Measurements from ENCODE around the gene PRM1. TPM values are rescaled to one million over a fixed set of nuclear protein-coding genes. Genes with fewer than 3 reads are reported as not detected.

The PRM1 gene
- total RNA-seq, 4 donors from 2014 or later, result not detected

GRCh38 chr16:11245222-11245737, 35.9 kb downstream of the PRM1 start:
- WGBS, 2 donors, result 89 to 92% methylated on average over 5 of the region's 5 CpGs

GRCh38 chr16:11242658-11243057, 38.5 kb downstream of the PRM1 start:
- Histone ChIP-seq H3K36me3 (no peaks in the 10 kb centered on the region), H3K27ac (no peak overlapping the region), H3K27me3 (peaks cover 0 to 42% (median 0%) of the 10 kb centered on the region in 4 donors), H3K4me3 (no peak overlapping the region), H3K4me1 (peaks cover 0 to 2% (median 0%) of the 10 kb centered on the region in 3 donors), H3K9me3 (no peaks in the 10 kb centered on the region)
- DNase-seq, result no peak
- no peak for TF ChIP-seq CTCF (IDR thresholded peaks at IDR 0.05)
- TF ChIP-seq POLR2A (IDR thresholded peaks at IDR 0.05), result no peak
- intact Hi-C loops (cut with DNase I), result no loop called here
- 87 to 89% methylated on average over 12 of the region's 12 CpGs for WGBS, 2 donors

More at GRCh38 chr16:11245222-11245737, 35.9 kb downstream of the PRM1 start:
- Histone ChIP-seq H3K36me3 (no peaks in the 10 kb centered on the region), H3K9me3 (no peaks in the 10 kb centered on the region), H3K27ac (no peak overlapping the region), H3K4me3 (no peak overlapping the region), H3K27me3 (peaks cover 0 to 33% (median 0%) of the 10 kb centered on the region in 4 donors), H3K4me1 (peaks cover 0 to 8% (median 2%) of the 10 kb centered on the region in 3 donors)
- TF ChIP-seq CTCF (IDR thresholded peaks at IDR 0.05), result no peak
- no peak for DNase-seq
- intact Hi-C loops (cut with DNase I), result no loop called here

GRCh38 chr16:11241480-11242204, 39.5 kb downstream of the PRM1 start:
- H3K27me3 ChIP-seq, result peaks cover 0 to 42% (median 0%) of the 10 kb centered on the region in 4 donors
- H3K36me3 ChIP-seq, result no peaks in the 10 kb centered on the region
- DNase-seq, result no peak

GRCh38 chr16:11240636-11241473, 40.3 kb downstream of the PRM1 start:
- Histone ChIP-seq H3K27ac (no peak overlapping the region), H3K9me3 (no peaks in the 10 kb centered on the region), H3K36me3 (no peaks in the 10 kb centered on the region), H3K27me3 (peaks cover 0 to 40% (median 0%) of the 10 kb centered on the region in 4 donors), H3K4me3 (no peak overlapping the region), H3K4me1 (peaks cover 0 to 2% (median 0%) of the 10 kb centered on the region in 3 donors)
- WGBS, 2 donors, result 70 to 77% methylated on average over 8 to 9 of the region's 10 CpGs
- intact Hi-C loops (cut with DNase I), result no loop called here
- no peak for TF ChIP-seq CTCF (IDR thresholded peaks at IDR 0.05)
- no peak for TF ChIP-seq POLR2A (IDR thresholded peaks at IDR 0.05)
- DNase-seq, result no peak

More at GRCh38 chr16:11241480-11242204, 39.5 kb downstream of the PRM1 start:
- Histone ChIP-seq H3K4me1 (peaks cover 0 to 2% (median 0%) of the 10 kb centered on the region in 3 donors), H3K27ac (no peak overlapping the region), H3K9me3 (no peaks in the 10 kb centered on the region), H3K4me3 (no peak overlapping the region)
- intact Hi-C loops (cut with DNase I), result no loop called here
- TF ChIP-seq CTCF (IDR thresholded peaks at IDR 0.05) (no peak), POLR2A (IDR thresholded peaks at IDR 0.05) (no peak)
- 87 to 91% methylated on average over 5 of the region's 5 CpGs for WGBS, 2 donors
